HUES6 (cell line): ENCODE results near the gene SMAD7.

ENCODE experiments used
- H3K27ac ChIP-seq: 2 replicates; pipeline ENCODE4 v1.7.0; 2013; ENCODE audit warnings: low read depth, mild to moderate bottlenecking, low read length, inconsistent platforms
- H3K27me3 ChIP-seq: 2 replicates; pipeline ENCODE4 v1.6.1; 2013; ENCODE audit warnings: low read length; ENCODE audit not compliant: control insufficient read depth, insufficient read depth
- H3K36me3 ChIP-seq: 2 replicates; pipeline ENCODE4 v1.6.1; 2013; ENCODE audit warnings: low read length; ENCODE audit not compliant: control insufficient read depth, insufficient read depth
- H3K4me1 ChIP-seq: 2 replicates; pipeline ENCODE4 v1.6.1; 2013; ENCODE audit warnings: low read length; ENCODE audit not compliant: control insufficient read depth, insufficient read depth
- H3K4me3 ChIP-seq: 2 replicates; pipeline ENCODE4 v1.5.1; 2013; ENCODE audit warnings: low read depth, low read length
- H3K9ac ChIP-seq: one replicate; pipeline ENCODE4 v1.6.1; 2013; ENCODE audit warnings: mild to moderate bottlenecking, low read length
- H3K9me3 ChIP-seq: 2 replicates; pipeline ENCODE4 v1.6.1; 2013; ENCODE audit warnings: low read depth, low read length; ENCODE audit not compliant: control insufficient read depth, insufficient read depth

SMAD7 gene

GRCh38 chr18:48950536-48951447 is at the start of gene SMAD7:
Gene SMAD7 (minus strand): TSS chr18:48950965. CDS start chr18:48950424, 541 bp downstream.
- Histone ChIP-seq H3K4me3 (peak within 1 kb of the TSS; percentile 78), H3K36me3 (peaks cover 28% of the 10 kb centered on the region), H3K9ac (peak within 1 kb of the TSS; percentile 96), H3K9me3 (no peaks in the 10 kb centered on the region), H3K27ac (peak within 1 kb of the TSS; percentile 94; the same call in 1 of the 2 replicates), H3K27me3 (no peaks in the 10 kb centered on the region), H3K4me1 (peaks cover 44% of the 10 kb centered on the region)

GRCh38 chr18:48999569-48999968 is 48.8 kb upstream of the SMAD7 start:
- Histone ChIP-seq H3K4me1 (peaks cover 31% of the 10 kb centered on the region), H3K9ac (no peak overlapping the region), H3K27ac (no peak overlapping the region), H3K27me3 (no peaks in the 10 kb centered on the region), H3K9me3 (no peaks in the 10 kb centered on the region), H3K4me3 (no peak overlapping the region), H3K36me3 (no peaks in the 10 kb centered on the region)

- Histone ChIP-seq H3K36me3 (no peaks in the 10 kb centered on the region), H3K27ac (peak overlapping the region; percentile 83; the same call in 1 of the 2 replicates), H3K9ac (peak overlapping the region; percentile 89), H3K4me3 (peak overlapping the region; percentile 20; the same call in 1 of the 2 replicates), H3K9me3 (no peaks in the 10 kb centered on the region), H3K27me3 (no peaks in the 10 kb centered on the region), H3K4me1 (peaks cover 29% of the 10 kb centered on the region)
Observed at GRCh38 chr18:48997985-48998831, 47.4 kb upstream of the SMAD7 start.

GRCh38 chr18:48997681-48997984 is 46.9 kb upstream of the SMAD7 start:
- Histone ChIP-seq H3K4me1 (peaks cover 34% of the 10 kb centered on the region), H3K9me3 (no peaks in the 10 kb centered on the region), H3K27me3 (no peaks in the 10 kb centered on the region; the same call in 1 of the 2 replicates), H3K4me3 (peak overlapping the region; percentile 20; the same call in 1 of the 2 replicates), H3K36me3 (no peaks in the 10 kb centered on the region), H3K27ac (peak overlapping the region; percentile 83; the same call in 1 of the 2 replicates), H3K9ac (peak overlapping the region; percentile 89)

- no peaks in the 10 kb centered on the region for H3K36me3 ChIP-seq
- peak overlapping the region; percentile 89 for H3K9ac ChIP-seq
- peak overlapping the region; percentile 83; the same call in 1 of the 2 replicates for H3K27ac ChIP-seq
- H3K27me3 ChIP-seq = no peaks in the 10 kb centered on the region; the same call in 1 of the 2 replicates
- H3K4me3 ChIP-seq = no peak overlapping the region
- H3K9me3 ChIP-seq = no peaks in the 10 kb centered on the region
- peaks cover 38% of the 10 kb centered on the region for H3K4me1 ChIP-seq
Observed at GRCh38 chr18:48996901-48997463, 46.2 kb upstream of the SMAD7 start.

- H3K4me1 ChIP-seq = peaks cover 44% of the 10 kb centered on the region
- H3K9me3 ChIP-seq = no peaks in the 10 kb centered on the region
- H3K27ac ChIP-seq = no peak overlapping the region
- no peaks in the 10 kb centered on the region; the same call in 1 of the 2 replicates for H3K27me3 ChIP-seq
- no peak overlapping the region for H3K9ac ChIP-seq
- no peaks in the 10 kb centered on the region for H3K36me3 ChIP-seq
- no peak overlapping the region for H3K4me3 ChIP-seq
Observed at GRCh38 chr18:48996041-48996440, 45.3 kb upstream of the SMAD7 start.

- Histone ChIP-seq H3K27me3 (no peaks in the 10 kb centered on the region; the same call in 1 of the 2 replicates), H3K27ac (no peak overlapping the region), H3K36me3 (no peaks in the 10 kb centered on the region), H3K9ac (no peak overlapping the region), H3K4me3 (no peak overlapping the region), H3K4me1 (peaks cover 53% of the 10 kb centered on the region), H3K9me3 (no peaks in the 10 kb centered on the region)
Observed at GRCh38 chr18:48994926-48995835, 44.4 kb upstream of the SMAD7 start.

- H3K9ac ChIP-seq = no peak overlapping the region
- H3K9me3 ChIP-seq = no peaks in the 10 kb centered on the region
- H3K36me3 ChIP-seq = no peaks in the 10 kb centered on the region
- H3K4me1 ChIP-seq = peaks cover 60% of the 10 kb centered on the region
- no peak overlapping the region for H3K4me3 ChIP-seq
- H3K27me3 ChIP-seq = no peaks in the 10 kb centered on the region; the same call in 1 of the 2 replicates
- no peak overlapping the region for H3K27ac ChIP-seq
Observed at GRCh38 chr18:48994044-48994651, 43.4 kb upstream of the SMAD7 start.

GRCh38 chr18:48993586-48993985 is 42.8 kb upstream of the SMAD7 start:
- Histone ChIP-seq H3K27me3 (no peaks in the 10 kb centered on the region; the same call in 1 of the 2 replicates), H3K9ac (no peak overlapping the region), H3K4me1 (peaks cover 57% of the 10 kb centered on the region), H3K4me3 (no peak overlapping the region), H3K36me3 (no peaks in the 10 kb centered on the region), H3K27ac (no peak overlapping the region), H3K9me3 (no peaks in the 10 kb centered on the region)
